Keratinocyte (primary cell): Measurements from ENCODE around the gene MEGF11. TPM values are rescaled to one million over a fixed set of nuclear protein-coding genes. Genes with fewer than 3 reads are reported as not detected.

Experiments used
- DNase-seq: peaks from one replicate; pipeline ENCODE4 v3.0.0-alpha.2; 2011; ENCODE audit warnings: low read depth, missing footprints, low spot score
- FAIRE-seq: peaks from 2 replicates; lab custom pipeline; 2011; peaks lifted over from hg19 to GRCh38; lab: Jason Lieb, UNC
- H2AFZ ChIP-seq: 2 replicates; pipeline ENCODE4 v1.6.0; 2012; ENCODE audit warnings: low read length, control low read depth, inconsistent platforms; ENCODE audit not compliant: control insufficient read depth
- H3K27ac ChIP-seq: 2 replicates; pipeline ENCODE4 v1.5.1; 2011; ENCODE audit warnings: low read length; ENCODE audit not compliant: control insufficient read depth, insufficient read depth
- H3K27me3 ChIP-seq: 3 replicates; pipeline ENCODE4 v1.6.0; 2011; ENCODE audit warnings: low read length; ENCODE audit not compliant: control insufficient read depth, insufficient read depth; ENCODE audit errors: extremely low read depth
- H3K36me3 ChIP-seq, 2 experiments: 2 replicates in 1 of 2; 3 replicates in 1 of 2; pipeline ENCODE4 v1.5.1; 2011; ENCODE audit warnings: low read length in 2 of 2, mild to moderate bottlenecking in 1 of 2; ENCODE audit not compliant: control insufficient read depth in 2 of 2, insufficient read depth in 2 of 2; ENCODE audit errors: extremely low read depth in 1 of 2
- H3K4me1 ChIP-seq: 3 replicates; pipeline ENCODE4 v1.5.1; 2011; ENCODE audit warnings: low read length; ENCODE audit not compliant: control insufficient read depth, insufficient read depth; ENCODE audit errors: extremely low read depth
- H3K4me2 ChIP-seq: 3 replicates; pipeline ENCODE4 v1.6.0; 2011; ENCODE audit warnings: low read depth, low read length; ENCODE audit not compliant: control insufficient read depth, insufficient read depth; ENCODE audit errors: extremely low read depth
- H3K4me3 ChIP-seq, 3 experiments: fragments of 200-600 bp in 1 of 3; sonication (generic) in 1 of 3; 2 replicates in 2 of 3; 3 replicates in 1 of 3; pipeline ENCODE4 v1.5.1; 2011 to 2016; ENCODE audit warnings: low read length in 3 of 3, mild to moderate bottlenecking in 3 of 3, control low read depth in 2 of 3, inconsistent platforms in 1 of 3, low read depth in 1 of 3, mixed read lengths in 1 of 3, mixed run types in 1 of 3, moderate library complexity in 1 of 3; ENCODE audit not compliant: control insufficient read depth in 2 of 3, insufficient read depth in 2 of 3; ENCODE audit errors: extremely low read depth in 1 of 3
- H3K79me2 ChIP-seq: 2 replicates; pipeline ENCODE4 v1.6.0; 2012; ENCODE audit warnings: low read length; ENCODE audit not compliant: control insufficient read depth, insufficient read depth
- H3K9ac ChIP-seq: 3 replicates; pipeline ENCODE4 v1.6.0; 2011; ENCODE audit warnings: low read length; ENCODE audit not compliant: control insufficient read depth, insufficient read depth; ENCODE audit errors: extremely low read depth
- H3K9me1 ChIP-seq: 3 replicates; pipeline ENCODE4 v1.6.0; 2011; ENCODE audit warnings: low read length; ENCODE audit not compliant: control insufficient read depth, insufficient read depth; ENCODE audit errors: extremely low read depth
- H3K9me3 ChIP-seq: 2 replicates; pipeline ENCODE4 v1.5.1; 2012; ENCODE audit warnings: low read depth, low read length; ENCODE audit not compliant: control insufficient read depth
- H4K20me1 ChIP-seq: 3 replicates; pipeline ENCODE4 v1.6.0; 2011; ENCODE audit warnings: low read length; ENCODE audit not compliant: control insufficient read depth, insufficient read depth; ENCODE audit errors: extremely low read depth
- CTCF ChIP-seq, 3 experiments: IDR thresholded peaks in 1 of 3; conservative IDR thresholded peaks in 1 of 3; optimal IDR thresholded peaks in 1 of 3; 2 replicates in 2 of 3; 3 replicates in 1 of 3; pipeline versions ENCODE3 to v1.5.1; 2011; ENCODE audit warnings: low read length in 3 of 3, mild to moderate bottlenecking in 3 of 3, moderate library complexity in 2 of 3, control low read depth in 1 of 3, inconsistent platforms in 1 of 3; ENCODE audit not compliant: insufficient read depth in 2 of 3; ENCODE audit errors: extremely low read depth in 1 of 3
- EZH2 ChIP-seq: IDR thresholded peaks from one replicate; pipeline ENCODE4 v1.6.1; 2012; ENCODE audit warnings: inconsistent platforms, mild to moderate bottlenecking, low read length, moderate library complexity
- dilution Hi-C: fragments of 300-500 bp; cut with MboI; formaldehyde crosslinking; loops from one replicate; pipeline ENCODE4 v1.7.0; 2020; ENCODE audit warnings: low sequenced_read_pairs; ENCODE audit not compliant: extremely low pct_ligation_motif_present
- polyA plus RNA-seq, 5 experiments: library from polyadenylated mRNA; depleted of rRNA in 3 of 5; stranded (reverse) in 3 of 5; stranded (forward) in 1 of 5; unstranded in 1 of 5; fragments of >200 nt; gene quantifications; 1 replicate in 1 of 5; 2 replicates in 3 of 5; 3 replicates in 1 of 5; pipeline versions ENCODE4 v1.2.1 to v1.2.3, GENCODE V29; 2011 to 2012; ENCODE audit warnings: missing spikeins in 2 of 5, low read depth in 1 of 5, low replicate concordance in 1 of 5

MEGF11 gene
- polyA plus RNA-seq, 1 donor (not counting 4 experiments of a cell fraction or from before 2014, with no cell fraction given) = not detected

- Histone ChIP-seq H2AFZ (no peak overlapping the region), H3K9ac (no peak overlapping the region), H3K36me3 (no peaks in the 10 kb centered on the region), H3K9me1 (no peaks in the 10 kb centered on the region), H3K4me1 (peaks cover 19% of the 10 kb centered on the region), H3K4me2 (no peak overlapping the region), H3K4me3 (no peak overlapping the region), H3K27ac (no peak overlapping the region), H3K27me3 (peaks cover 9% of the 10 kb centered on the region), H4K20me1 (no peaks in the 10 kb centered on the region), H3K9me3 (no peaks in the 10 kb centered on the region), H3K79me2 (no peaks in the 10 kb centered on the region)
- no peak for DNase-seq
- FAIRE-seq = no peak
- dilution Hi-C loops = no loop called here
- TF ChIP-seq CTCF (optimal IDR thresholded peaks at IDR 0.05 in 1 of 3, IDR thresholded peaks at IDR 0.05 in 1 of 3, conservative IDR thresholded peaks at IDR 0.05 in 1 of 3; ENCODE audit: extremely low read depth in 1 of 3, insufficient read depth in 2 of 3, low read length in 3 of 3) (no peak), EZH2 (no peak)
Measured at GRCh38 chr15:66021496-66022162, 231.9 kb downstream of the MEGF11 start.

- TF ChIP-seq CTCF (optimal IDR thresholded peaks at IDR 0.05 in 1 of 3, IDR thresholded peaks at IDR 0.05 in 1 of 3, conservative IDR thresholded peaks at IDR 0.05 in 1 of 3; ENCODE audit: extremely low read depth in 1 of 3, insufficient read depth in 2 of 3, low read length in 3 of 3) = no peak
- no peak for TF ChIP-seq EZH2
- H3K9ac ChIP-seq = no peak overlapping the region
- peaks cover 7% of the 10 kb centered on the region for H3K4me1 ChIP-seq
- dilution Hi-C loops = no loop called here
- H3K36me3 ChIP-seq = no peaks in the 10 kb centered on the region
- peaks cover 3% of the 10 kb centered on the region for H3K9me3 ChIP-seq
- H3K4me3 ChIP-seq = no peak overlapping the region
- H4K20me1 ChIP-seq = no peaks in the 10 kb centered on the region
- FAIRE-seq = no peak
- H2AFZ ChIP-seq = no peak overlapping the region
- no peak overlapping the region for H3K4me2 ChIP-seq
- no peaks in the 10 kb centered on the region for H3K79me2 ChIP-seq
- H3K27me3 ChIP-seq = peaks cover 9% of the 10 kb centered on the region
- H3K9me1 ChIP-seq = no peaks in the 10 kb centered on the region
- H3K27ac ChIP-seq = no peak overlapping the region
- DNase-seq = no peak
Measured at GRCh38 chr15:66019826-66020398, 233.6 kb downstream of the MEGF11 start.
